GM19035 (cell line): ENCODE measurements around the gene ABCF2.

Source experiments
- ATAC-seq: cut with Tn5 transposase; IDR thresholded peaks from one replicate; pipeline ENCODE4 v1.9.1; 2021; ENCODE audit not compliant: unreplicated experiment

The ABCF2 gene

DNA sequence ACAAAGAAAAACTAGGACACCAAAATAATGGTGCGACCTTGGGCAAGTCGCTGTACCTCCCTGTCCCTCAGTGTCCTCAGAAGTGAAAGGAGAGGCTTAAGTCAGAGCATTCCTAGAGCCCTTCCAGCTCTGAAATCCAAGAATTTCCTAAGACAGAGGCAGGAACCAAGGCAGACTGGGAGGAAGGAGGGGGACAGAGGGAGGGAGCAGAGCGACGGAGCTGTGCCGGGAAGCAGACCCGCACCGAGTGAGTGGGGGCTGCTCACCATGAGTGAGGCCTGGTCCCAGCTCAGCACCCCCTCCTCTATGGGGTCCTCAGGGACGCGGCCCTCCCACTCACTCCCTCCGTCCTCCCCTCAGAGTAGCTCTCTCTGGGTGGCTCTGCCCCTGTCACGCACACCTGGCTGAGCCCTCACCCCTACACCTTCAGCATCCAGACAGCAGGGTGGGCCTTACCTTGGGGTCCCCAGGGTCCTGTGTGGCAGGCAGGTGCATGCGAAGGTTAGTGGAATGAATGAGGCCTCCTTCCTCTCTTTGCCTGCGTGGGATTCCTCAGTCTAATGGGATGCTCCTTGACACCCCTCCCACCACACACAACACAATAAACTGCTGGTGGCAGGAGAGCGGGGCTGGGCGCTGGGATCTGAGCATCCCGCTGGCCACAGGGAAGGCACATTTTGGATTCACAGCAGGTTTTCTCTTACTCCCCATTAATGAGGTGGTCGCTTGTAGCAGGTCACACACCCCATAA, 26.1 kb upstream of the ABCF2 start:
- ATAC-seq, result no peak

DNA sequence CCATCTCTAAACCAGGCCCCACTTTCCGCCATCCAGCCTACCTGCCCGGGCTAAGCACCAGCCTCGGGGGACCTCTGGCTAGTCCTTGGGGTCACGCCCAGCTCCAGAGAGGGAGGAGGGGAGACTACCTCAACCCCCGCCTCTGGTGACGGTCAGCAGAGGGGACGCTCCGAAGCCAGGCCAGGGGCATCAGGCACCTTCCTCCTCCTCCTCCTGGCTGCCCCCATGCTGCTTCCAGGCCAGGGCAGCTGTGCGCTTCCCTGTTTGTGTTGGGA, 25.5 kb upstream of the ABCF2 start:
- ATAC-seq, result no peak

DNA sequence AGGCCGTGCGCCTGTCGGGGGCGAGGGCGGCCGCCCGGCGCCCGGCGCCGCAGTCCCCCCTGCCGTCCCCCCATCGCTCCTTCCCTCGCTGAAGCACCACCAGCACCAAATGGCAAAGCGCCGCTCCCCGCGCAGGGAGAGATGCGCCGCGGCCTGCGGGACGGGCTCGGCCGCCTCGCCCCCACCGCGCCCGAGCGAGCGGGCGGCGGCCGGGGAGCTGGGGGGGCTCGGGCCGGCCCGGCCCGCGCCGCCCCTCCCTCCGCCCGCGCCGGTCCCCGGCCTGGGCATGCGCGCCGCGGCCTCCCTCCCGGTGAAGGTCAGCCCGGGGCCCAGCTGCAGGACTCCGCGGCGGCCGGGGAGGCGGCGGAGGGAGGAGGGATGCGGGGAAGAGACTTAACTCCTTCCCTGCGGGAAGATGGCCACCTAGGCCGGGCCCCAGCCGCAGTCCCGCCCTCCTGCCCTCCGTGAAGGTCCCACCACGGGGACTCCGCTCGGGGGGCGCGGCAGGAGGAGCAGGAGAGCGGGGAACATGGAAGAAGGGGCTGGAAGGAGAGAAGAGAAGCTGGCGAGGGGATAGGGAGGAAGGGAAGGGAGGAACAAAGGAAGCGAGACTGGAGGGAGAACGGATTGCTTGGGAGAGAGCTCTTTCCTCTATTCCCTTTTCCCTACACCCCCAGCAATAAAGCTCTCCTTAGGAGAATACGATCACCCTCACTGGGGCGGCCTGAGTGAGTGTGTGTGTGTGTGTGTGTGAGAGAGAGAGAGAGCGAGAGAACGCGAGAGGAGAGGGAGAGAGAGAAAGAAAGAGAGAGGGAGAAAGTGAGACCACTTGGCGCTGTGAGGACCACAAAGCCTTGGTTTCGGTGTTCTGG, 24.9 kb upstream of the ABCF2 start:
- ATAC-seq, result no peak

DNA sequence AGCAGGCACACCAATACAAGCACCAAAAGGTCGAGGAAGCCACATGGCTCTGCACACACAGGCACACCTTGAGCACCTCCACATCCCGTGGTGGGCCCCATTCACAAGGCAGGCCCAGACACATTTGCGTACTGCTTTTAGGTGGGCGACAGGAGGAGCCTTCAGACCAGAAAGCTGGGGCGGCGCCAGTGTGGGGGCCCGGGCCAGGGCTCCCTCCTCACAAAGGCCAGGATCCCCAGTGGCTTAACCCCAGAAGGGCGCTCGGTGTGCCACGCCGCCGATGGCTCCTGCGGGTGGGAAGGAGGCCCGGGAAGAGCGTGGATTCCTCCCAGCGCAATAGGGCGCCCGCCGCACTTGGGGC, 24.3 kb upstream of the ABCF2 start:
- ATAC-seq, result no peak

DNA sequence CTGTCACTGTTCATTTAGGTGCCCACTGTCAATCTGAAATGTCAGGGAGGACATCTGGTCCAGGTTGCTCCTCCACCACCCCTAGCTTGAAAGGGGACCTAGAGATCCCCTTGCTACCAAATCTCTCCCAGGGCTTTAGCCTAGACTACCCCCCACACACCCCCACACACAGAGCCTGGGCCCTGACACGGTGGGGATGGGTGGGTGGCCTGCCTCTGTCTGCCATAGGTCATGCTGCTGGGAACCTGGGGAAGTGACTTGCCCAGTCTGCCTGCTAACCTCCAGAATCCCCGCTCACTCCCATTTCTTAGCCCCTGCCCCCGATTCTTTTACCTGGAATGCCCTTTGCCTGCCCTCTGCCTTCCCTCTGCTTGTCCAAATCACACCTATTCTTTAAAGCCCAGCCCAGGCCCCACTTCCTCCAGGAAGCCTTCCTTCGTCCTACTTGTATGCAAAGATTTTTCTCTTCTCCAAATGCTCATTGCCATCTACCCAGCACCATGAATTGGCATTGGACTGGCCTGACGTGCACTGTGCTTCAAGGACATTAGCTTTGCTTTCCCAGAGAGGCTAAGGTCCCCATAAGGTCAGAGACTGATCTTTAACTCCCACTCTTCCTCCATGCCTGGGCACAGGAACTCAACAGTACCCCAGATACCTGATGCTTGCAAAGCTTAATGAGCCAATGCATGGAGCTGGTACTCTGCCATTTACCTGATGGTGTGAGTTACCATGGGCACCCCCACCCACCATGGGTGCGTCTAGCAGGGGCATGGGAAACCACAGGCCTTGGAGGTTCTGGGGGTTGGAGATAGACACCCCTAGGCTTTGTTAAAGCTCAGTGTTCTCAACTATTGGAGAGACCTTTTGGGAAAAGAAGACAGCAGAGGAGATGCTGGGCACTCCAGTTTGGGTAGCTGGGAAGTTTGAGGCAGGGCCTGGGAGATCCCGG, 23.5 kb upstream of the ABCF2 start:
- ATAC-seq, result no peak

DNA sequence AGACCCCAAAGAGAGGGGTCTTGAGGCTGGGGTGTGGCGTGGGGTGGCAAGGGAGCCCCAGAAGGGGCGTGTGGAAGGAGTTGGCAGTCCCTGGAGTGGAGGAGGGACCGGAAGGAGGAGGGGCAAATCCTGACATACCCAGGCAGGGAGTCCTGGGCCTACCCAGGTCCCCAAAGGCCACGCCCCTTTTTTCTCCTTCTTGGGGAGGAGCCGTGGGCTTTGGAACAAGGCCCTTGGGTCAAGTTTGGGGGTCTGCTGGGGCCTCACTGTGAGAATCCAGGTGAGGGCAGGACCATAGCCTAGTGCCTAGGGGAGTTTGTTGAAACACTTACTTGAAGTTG, 22.7 kb upstream of the ABCF2 start:
- no peak for ATAC-seq

DNA sequence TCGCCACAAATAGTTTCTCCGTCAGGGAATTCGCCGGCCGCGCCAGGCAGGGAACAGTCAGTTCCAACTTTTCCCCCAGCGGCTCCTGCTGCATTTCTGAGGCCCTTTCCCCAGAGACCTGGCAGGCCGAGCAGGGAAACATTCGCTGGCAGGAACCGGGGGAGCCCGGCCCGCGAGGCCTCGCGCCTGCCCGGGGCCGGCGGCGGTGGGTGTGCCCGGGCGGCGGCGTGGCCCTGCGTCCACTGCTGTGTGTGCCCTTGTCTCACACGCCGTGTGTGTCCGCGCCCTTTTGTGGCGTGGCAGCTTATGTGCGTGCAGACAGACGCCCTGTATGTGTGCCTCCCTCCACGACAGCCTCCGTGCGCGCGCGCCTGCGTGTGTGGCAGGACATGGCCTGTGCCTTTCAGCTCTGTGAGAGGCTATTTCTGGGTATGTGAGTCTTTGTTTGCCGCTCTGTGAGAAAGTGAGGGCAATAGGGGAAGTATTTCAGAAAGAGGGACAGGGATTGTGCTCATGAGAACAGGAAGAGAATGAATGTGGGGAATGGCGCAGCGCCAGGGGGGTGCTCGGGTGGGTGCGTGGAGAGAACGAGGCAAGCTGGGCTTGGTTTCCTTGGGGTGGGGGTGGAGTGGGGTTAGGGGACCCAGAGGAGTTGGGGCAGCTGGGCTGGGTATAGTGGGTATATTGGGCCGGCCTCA, 22.2 kb upstream of the ABCF2 start:
- no peak for ATAC-seq

DNA sequence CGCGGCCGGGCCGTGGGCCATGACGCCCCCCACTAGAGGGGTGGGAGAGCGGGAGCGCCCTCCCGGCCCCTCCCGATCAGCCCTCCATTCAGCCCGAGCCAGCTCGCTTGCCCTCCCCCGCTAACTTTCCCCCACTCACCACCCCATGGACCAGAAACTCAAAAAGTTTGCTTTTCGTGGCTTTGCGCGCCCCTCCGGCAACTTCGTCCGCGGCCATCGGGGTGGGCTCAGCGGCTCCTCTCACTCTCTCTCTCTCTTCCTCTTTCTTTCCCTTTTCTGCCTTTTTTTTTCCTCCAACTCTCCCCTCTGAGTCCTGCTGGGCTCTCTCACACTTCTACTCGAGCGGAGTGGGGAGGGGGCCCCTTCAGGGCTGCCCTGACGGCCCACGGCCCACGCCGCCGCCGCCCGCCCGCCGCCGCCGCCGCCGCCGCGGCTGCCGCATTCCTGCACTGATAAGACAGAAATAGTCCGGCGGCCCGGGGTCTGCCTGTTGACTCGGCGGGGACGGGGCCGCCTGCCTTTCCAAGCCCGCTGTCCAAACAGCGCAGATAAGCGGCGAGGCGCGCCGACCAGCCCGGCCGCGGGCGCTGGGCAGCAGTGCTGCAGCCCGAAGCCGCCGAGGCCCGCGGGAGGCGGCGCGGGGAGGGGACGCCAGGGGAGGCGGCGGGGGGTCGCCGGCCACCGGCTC, 21.5 kb upstream of the ABCF2 start, which contains the start of gene SMARCD3:
TSS of gene SMARCD3 (minus strand) at position 349 of the 688 bp plus-strand sequence. CDS start at position 217, 132 bp downstream.
- ATAC-seq, result no peak

DNA sequence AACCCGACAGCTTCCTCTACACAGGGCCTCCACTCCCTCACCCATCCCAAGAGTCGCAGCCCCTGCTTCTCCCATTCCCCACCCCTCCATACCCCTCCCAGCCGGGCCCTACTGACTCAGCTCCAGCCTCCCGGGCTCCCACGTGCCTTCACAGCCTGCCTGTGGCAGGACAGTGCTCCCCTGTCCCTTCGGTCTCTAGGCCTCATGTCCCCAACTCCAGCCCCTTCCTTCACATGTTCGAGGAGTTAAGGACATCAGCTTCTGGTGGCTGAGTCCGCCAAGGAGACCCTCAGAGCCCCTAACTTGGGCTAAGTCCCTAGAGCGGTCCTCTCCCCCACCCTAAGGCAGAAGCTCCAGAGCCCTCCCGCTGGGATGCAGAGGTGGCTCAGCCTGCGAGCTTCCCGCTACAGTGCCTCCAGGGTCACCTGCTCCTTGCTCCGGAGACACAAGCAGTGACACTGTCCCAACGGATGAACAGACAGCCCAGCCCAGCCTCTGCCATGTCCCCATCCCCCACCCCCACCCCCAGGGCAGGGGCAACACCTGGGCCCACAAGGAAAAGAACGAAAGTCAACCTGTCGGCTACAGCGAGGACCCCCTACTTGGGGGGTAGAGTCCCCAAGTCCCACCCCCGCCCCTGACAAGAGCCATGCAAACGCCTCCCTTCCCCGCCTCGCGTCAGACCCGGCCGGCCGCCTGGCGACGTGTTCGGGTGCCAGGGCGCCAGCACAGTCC, 20.8 kb upstream of the ABCF2 start:
- ATAC-seq, result no peak

DNA sequence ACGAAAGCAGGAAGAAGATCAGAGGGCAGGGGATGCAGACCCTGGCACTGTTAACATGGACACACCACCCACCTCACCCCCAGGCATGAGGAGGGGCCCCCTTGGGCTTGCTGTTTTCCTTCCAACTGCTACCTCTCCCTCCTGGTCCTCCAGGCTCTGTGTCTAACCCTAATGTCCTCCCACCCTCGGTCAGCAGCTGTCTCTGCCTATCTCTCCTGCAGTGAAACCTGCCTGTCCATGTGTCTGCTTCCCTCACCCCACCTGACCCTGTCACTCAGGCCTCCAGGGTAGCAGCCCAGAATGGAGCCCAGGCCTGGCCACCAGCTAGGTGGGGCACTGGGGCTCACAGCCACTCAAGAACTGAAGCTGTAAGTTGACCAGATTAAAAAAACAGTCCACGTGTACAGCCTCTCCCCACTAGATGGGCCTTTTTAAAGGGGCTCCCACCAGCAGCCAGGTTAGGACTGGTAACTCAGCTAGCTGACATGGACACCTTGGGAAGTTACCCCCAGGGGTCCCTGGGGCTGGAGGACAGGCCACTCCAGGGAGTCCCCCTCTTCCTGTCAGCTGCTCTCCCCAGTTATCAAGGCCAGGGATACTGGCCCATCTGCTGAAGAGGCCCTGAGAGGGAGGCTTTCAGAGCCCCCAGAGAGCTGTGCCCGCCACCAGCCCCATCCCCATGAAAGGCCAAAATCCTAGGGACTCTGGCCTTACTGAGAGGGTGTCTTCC, 20.0 kb upstream of the ABCF2 start:
- no peak for ATAC-seq

DNA sequence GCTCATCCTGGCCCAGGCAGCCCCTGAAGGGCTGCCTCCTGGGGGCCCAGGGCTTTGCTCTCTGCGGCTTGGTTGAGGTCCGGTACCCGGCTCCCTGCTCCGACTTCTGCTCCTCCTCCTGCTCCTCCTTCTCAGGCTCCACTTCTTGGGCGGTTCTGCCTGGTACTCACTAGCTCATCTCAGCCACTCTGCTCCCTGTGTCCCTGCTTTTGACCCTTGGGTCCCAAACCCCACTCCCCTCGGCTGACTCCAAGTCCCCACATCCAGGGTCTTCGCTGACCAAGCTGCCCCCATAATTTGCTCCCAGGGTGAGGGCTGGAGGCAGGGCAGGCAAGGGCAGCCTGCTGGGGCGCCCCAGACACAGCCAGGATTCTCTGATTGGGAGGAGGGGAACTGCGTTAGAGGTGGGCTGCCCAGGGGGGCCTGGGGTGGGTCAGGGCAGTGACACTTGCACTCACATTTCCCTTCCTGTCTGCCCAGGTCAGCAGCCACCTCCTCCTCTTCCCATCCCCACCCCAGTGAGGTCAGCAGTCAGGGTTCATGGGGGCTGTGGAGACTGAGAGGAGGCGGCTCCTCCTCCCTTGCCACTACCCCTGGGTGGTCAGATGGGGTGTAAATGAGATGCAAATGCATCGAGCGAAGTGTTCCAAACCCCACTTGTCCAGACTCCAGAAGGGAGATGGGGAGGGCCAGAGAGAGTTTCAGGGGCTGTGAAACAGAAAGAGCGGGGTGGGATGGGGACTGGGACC, 19.3 kb upstream of the ABCF2 start:
- no peak for ATAC-seq

DNA sequence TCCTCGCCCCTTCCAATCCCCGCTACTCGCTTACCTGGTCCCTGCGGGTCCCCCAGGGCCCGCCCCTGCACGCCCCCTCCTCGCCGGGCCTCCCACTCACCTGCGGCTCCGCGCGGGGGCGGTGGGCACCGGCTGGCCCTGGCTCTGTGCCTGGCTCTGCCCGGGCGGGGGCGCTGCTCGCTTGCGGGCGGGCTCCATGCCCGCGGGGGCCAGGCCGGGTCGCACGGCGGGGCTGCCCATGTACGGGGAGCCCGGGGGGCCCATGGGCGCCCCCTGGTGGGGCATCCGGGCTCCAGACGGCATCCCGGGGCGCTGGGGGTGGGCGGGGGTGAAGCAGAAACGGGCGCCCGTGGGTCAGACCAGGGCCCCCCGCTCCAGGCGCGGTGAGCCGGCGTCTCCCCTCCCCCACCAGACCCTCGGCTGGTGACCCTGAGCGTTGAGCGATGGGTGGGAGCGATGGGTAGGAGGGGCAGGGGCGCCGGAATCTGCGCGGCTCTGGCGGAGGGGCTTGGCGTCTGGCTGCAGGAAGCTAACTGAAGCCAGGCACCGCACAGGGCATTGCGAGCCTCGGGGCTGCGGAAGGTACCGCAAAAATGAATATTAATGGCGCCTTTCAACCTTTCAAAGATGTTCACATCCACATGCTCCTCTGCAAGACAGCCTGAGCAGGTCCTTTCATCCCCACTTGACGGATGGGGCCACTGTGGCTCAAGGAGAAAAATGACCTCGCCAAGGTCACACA, 18.5 kb upstream of the ABCF2 start:
- no peak for ATAC-seq

DNA sequence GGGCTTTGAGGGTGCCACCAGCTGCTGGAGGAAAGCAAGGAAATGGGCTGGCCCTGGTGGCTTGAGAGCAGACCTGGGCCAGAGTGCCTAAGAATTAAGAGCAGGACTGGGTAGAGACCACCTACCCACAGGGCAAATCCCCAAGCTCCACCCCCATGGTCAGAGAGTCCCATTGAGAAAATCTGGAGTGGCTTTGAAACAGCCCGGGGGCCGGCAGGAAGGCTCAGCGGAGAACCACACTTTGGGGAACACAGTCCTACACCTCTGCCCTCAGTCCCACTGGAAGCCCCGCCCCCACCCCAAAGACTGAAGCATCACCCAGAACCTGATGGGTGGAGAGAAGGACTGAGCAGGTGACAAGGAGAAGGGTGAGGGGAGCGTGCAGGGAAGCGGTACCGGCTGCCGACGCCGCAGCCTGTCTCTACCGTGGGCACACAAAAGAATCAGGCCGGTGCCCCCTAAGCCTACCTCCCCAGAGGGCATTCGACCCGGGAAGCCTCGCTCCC, 17.9 kb upstream of the ABCF2 start:
- no peak for ATAC-seq

DNA sequence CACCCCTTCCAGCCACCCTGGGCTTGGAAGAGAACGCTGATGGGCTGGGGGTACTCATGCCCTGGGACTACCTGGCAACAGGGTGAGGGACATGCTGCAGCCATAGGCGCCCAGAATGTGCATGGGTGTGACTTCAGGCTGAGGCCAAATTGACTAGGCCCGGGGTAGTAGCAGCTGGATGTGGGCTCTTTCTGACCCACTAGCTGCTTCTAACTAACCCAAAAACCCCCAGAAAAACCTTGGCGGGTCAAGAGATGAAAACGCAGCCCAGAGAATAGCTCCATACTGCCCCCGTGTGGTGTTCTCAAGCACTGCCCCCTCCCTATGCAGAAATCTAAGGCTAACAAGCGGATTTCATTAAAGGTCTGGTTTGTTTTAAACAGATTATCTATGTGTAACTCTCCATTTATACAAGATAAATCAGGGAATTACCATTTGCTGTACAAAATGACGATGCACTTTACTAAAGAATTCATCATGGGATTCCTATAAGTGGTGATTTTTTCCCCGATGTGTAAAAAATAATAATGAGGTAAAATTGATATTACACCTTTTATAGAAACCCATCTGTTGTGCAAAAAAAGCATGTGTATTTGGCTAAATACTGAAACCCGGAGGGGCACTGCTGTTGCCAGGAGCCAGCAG, 17.3 kb upstream of the ABCF2 start:
- ATAC-seq, result no peak

DNA sequence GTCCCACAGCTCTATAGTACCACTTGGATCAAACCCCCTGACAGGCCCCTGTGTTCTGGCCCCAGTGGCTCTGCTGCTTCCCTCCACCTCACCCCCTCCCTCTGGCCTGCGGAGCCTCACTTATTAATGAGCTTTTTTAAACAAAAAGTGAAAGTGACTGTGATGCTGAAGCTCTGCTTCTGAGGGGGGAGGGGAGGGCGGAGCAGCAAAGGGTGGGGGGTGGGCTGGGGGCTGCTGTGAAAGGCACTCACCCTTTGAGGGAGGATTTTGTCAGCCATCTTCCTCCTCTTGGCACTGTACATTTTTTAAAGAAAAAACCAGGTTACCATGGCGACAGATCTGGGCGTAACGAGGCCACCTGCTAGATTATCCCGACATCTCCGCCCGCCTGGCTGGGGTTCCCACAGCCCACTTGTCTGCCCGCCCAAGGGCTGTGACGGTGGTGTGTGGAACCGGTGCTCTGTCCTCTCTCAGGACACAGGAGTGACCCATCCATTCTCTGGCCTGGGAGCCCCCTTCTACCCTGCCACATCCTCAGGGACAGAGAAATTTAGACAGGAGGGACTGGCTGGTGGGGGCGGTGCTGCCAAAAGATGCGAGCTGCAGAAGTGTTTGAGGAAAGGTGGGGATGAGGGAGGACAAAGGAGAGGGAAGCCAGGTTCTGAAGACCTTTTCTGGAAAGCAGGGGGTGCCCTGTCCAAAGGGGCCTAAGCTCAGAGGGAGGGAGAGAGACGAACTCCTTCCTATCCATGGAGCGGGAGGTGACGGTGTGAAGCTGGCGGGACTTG, 16.6 kb upstream of the ABCF2 start:
- no peak for ATAC-seq

DNA sequence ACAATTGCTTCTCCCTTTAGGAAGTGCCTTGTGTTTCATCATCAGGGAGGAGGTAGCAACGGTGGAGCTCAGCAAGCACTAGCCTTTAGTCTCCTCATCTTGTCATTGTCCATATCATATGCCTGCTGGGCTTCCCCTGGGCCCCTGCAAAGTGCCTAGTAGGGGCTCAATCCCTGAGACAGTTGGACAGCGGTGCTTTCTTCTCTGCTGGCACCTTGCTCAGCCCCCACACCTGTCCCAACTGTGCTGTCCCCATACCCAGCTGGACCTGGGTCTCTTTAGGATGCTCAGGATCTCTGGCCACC, 16.0 kb upstream of the ABCF2 start:
- no peak for ATAC-seq
